Activated CD4-positive, alpha-beta T cell treated with anti-CD3 and anti-CD28 coated beads, Interleukin-2, amount 50 U/mL, for 48 hours (primary cell): ENCODE results near the gene ACADSB.

Source experiments
- DNase-seq, 2 experiments: peaks; one replicate each; pipeline ENCODE4 v3.0.0-alpha.2; 2020

The ACADSB gene

GRCh38 chr10:123043409-123043925, 34.7 kb downstream of the ACADSB start:
- DNase-seq, result peak; percentile 26 to 45

- DNase-seq, result no peak
Observed at GRCh38 chr10:123044391-123044790, 35.6 kb downstream of the ACADSB start.

- no peak for DNase-seq
Observed at GRCh38 chr10:123045961-123046731, 37.3 kb downstream of the ACADSB start.

GRCh38 chr10:123057968-123058367, 49.2 kb downstream of the ACADSB start:
- no peak for DNase-seq

- DNase-seq, result no peak
Observed at GRCh38 chr10:123061865-123062264, 53.1 kb downstream of the ACADSB start.

GRCh38 chr10:123062726-123063125, 53.9 kb downstream of the ACADSB start:
- DNase-seq, result no peak

- DNase-seq, result no peak
Observed at GRCh38 chr10:123068087-123068853, 59.5 kb downstream of the ACADSB start.

- no peak for DNase-seq
Observed at GRCh38 chr10:123069246-123069986, 60.6 kb downstream of the ACADSB start.

GRCh38 chr10:123073187-123073586, 64.4 kb downstream of the ACADSB start:
- DNase-seq, result no peak

- DNase-seq, result no peak
Observed at GRCh38 chr10:123074215-123074614, 65.4 kb downstream of the ACADSB start.

- no peak for DNase-seq
Observed at GRCh38 chr10:123081896-123082295, 73.1 kb downstream of the ACADSB start.

- DNase-seq, result no peak
Observed at GRCh38 chr10:123083811-123084210, 75.0 kb downstream of the ACADSB start.

GRCh38 chr10:123086281-123086680, 77.5 kb downstream of the ACADSB start:
- no peak for DNase-seq

GRCh38 chr10:123087348-123087747, 78.5 kb downstream of the ACADSB start:
- no peak for DNase-seq

GRCh38 chr10:123087786-123088185, 79.0 kb downstream of the ACADSB start:
- DNase-seq, result no peak

- no peak for DNase-seq
Observed at GRCh38 chr10:123092635-123093414, 84.0 kb downstream of the ACADSB start.

GRCh38 chr10:123093489-123093888, 84.7 kb downstream of the ACADSB start:
- no peak for DNase-seq

GRCh38 chr10:123096452-123096851, 87.6 kb downstream of the ACADSB start:
- no peak for DNase-seq

- no peak for DNase-seq
Observed at GRCh38 chr10:123097039-123097438, 88.2 kb downstream of the ACADSB start.

GRCh38 chr10:123100030-123100762, 91.4 kb downstream of the ACADSB start:
- no peak for DNase-seq

GRCh38 chr10:123101872-123102271, 93.1 kb downstream of the ACADSB start:
- no peak for DNase-seq

- no peak for DNase-seq
Observed at GRCh38 chr10:123102673-123103072, 93.9 kb downstream of the ACADSB start.
